Fibroblast of skin of back (primary cell): ENCODE data around the gene TICRR.

Experiments
- DNase-seq: peaks from one replicate; pipeline ENCODE4 v3.0.0-alpha.2; 2013

Gene TICRR

GRCh38 chr15:89654847-89655805, 79.9 kb downstream of the TICRR start, which contains the start of gene KIF7:
Gene KIF7 (minus strand): TSS chr15:89655467. CDS start chr15:89652930, 2,537 bp downstream.
- peak; percentile 58 for DNase-seq

GRCh38 chr15:89656116-89656815, 81.0 kb downstream of the TICRR start:
- no peak for DNase-seq

GRCh38 chr15:89657686-89658200, 82.5 kb downstream of the TICRR start:
- no peak for DNase-seq

- no peak for DNase-seq
These were observed 84.0 kb downstream of the TICRR start for GRCh38 chr15:89659295-89659694.

GRCh38 chr15:89660556-89660955, 85.3 kb downstream of the TICRR start:
- no peak for DNase-seq

GRCh38 chr15:89662893-89663626, 87.8 kb downstream of the TICRR start:
- peak; percentile 93 for DNase-seq

- no peak for DNase-seq
These were observed 89.4 kb downstream of the TICRR start for GRCh38 chr15:89664441-89665350.

- DNase-seq = peak; percentile 72
These were observed 90.3 kb downstream of the TICRR start for GRCh38 chr15:89665449-89666181.

- no peak for DNase-seq
These were observed 91.1 kb downstream of the TICRR start for GRCh38 chr15:89666184-89666857.

- DNase-seq = no peak
These were observed 91.8 kb downstream of the TICRR start for GRCh38 chr15:89666858-89667705.

- no peak for DNase-seq
These were observed 92.4 kb downstream of the TICRR start for GRCh38 chr15:89667706-89667960.

GRCh38 chr15:89668171-89668570, 92.9 kb downstream of the TICRR start:
- no peak for DNase-seq

- DNase-seq = no peak
These were observed 94.1 kb downstream of the TICRR start for GRCh38 chr15:89669309-89669865.

GRCh38 chr15:89669941-89670340, 94.7 kb downstream of the TICRR start:
- no peak for DNase-seq

- DNase-seq = no peak
These were observed 95.8 kb downstream of the TICRR start for GRCh38 chr15:89670971-89671560.

GRCh38 chr15:89671687-89672086, 96.4 kb downstream of the TICRR start:
- DNase-seq = no peak

- DNase-seq = peak; percentile 46
These were observed 97.2 kb downstream of the TICRR start for GRCh38 chr15:89672221-89673164.

- no peak for DNase-seq
These were observed 97.9 kb downstream of the TICRR start for GRCh38 chr15:89673165-89673512.
